GM23338 (cell line): ENCODE data around the gene PRSS50. TPM values are rescaled to one million over a fixed set of nuclear protein-coding genes. Genes with fewer than 3 reads are reported as not detected.

Experiments used
- ATAC-seq: fragments of 200-7000 bp; cut with Tn5 transposase; 3 replicates; pipeline ENCODE4 v1.9.1; 2020
- DNase-seq: peaks from one replicate; pipeline ENCODE4 v3.0.0-alpha.2; 2015; ENCODE audit warnings: low spot score
- H2AFZ ChIP-seq: fragments of 200-600 bp; sonication (generic); 2 replicates; pipeline ENCODE4 v1.8.0; 2016; ENCODE audit warnings: antibody characterized with exemption, mild to moderate bottlenecking, moderate library complexity
- H3F3A ChIP-seq: fragments of 200-600 bp; sonication (generic); replicated peaks from 2 replicates; pipeline ENCODE4 v1.8.0; 2017; ENCODE audit warnings: antibody characterized with exemption, mixed run types, low read depth
- H3K27ac ChIP-seq: fragments of 200-600 bp; sonication (generic); 2 replicates; pipeline ENCODE4 v1.6.1; 2016; ENCODE audit warnings: low read depth
- H3K27me3 ChIP-seq: fragments of 200-600 bp; sonication (generic); 2 replicates; pipeline ENCODE4 v1.8.0; 2016; ENCODE audit warnings: mild to moderate bottlenecking, mixed run types, moderate library complexity; ENCODE audit not compliant: insufficient read depth
- H3K36me3 ChIP-seq: fragments of 200-600 bp; sonication (generic); 2 replicates; pipeline ENCODE4 v1.8.0; 2016; ENCODE audit warnings: mild to moderate bottlenecking; ENCODE audit not compliant: insufficient read depth
- H3K4me1 ChIP-seq: fragments of 200-600 bp; sonication (generic); 2 replicates; pipeline ENCODE4 v1.8.0; 2016; ENCODE audit warnings: mild to moderate bottlenecking, moderate library complexity; ENCODE audit not compliant: insufficient read depth
- H3K4me2 ChIP-seq: fragments of 200-600 bp; sonication (generic); 2 replicates; pipeline ENCODE4 v1.7.1; 2017; ENCODE audit warnings: mixed run types
- H3K4me3 ChIP-seq: fragments of 200-600 bp; sonication (generic); 2 replicates; pipeline ENCODE4 v1.6.1; 2016; ENCODE audit warnings: mixed run types
- H3K79me2 ChIP-seq: fragments of 200-600 bp; sonication (generic); replicated peaks from 2 replicates; pipeline ENCODE4 v1.8.0; 2017; ENCODE audit warnings: mild to moderate bottlenecking; ENCODE audit not compliant: insufficient read depth
- H3K9me2 ChIP-seq: fragments of 200-600 bp; sonication (generic); 2 replicates; pipeline ENCODE4 v1.8.0; 2017; ENCODE audit not compliant: insufficient read depth
- H4K20me1 ChIP-seq: fragments of 200-600 bp; sonication (generic); replicated peaks from 2 replicates; pipeline ENCODE4 v1.8.0; 2017; ENCODE audit warnings: mild to moderate bottlenecking; ENCODE audit not compliant: insufficient read depth
- H3K27ac Mint-ChIP-seq: 2 replicates; pipeline ENCODE4 v1.8.0; 2020; ENCODE audit warnings: inconsistent platforms, mild to moderate bottlenecking, moderate library complexity, mixed read lengths
- H3K27me3 Mint-ChIP-seq: 3 replicates; pipeline ENCODE4 v1.8.0; 2022; ENCODE audit warnings: low read depth, mild to moderate bottlenecking, moderate library complexity, mixed read lengths, inconsistent platforms; ENCODE audit not compliant: insufficient read depth, poor library complexity
- H3K36me3 Mint-ChIP-seq: 3 replicates; pipeline ENCODE4 v1.8.0; 2021; ENCODE audit warnings: low read depth, mild to moderate bottlenecking, inconsistent platforms, moderate library complexity, mixed read lengths
- H3K4me1 Mint-ChIP-seq: 3 replicates; pipeline ENCODE4 v1.8.0; 2020; ENCODE audit warnings: mild to moderate bottlenecking, inconsistent platforms, mixed read lengths
- H3K4me3 Mint-ChIP-seq: 3 replicates; pipeline ENCODE4 v1.8.0; 2021; ENCODE audit warnings: moderate library complexity, mild to moderate bottlenecking, inconsistent platforms, mixed read lengths
- H3K9me3 Mint-ChIP-seq: 3 replicates; pipeline ENCODE4 v1.8.0; 2020; ENCODE audit warnings: moderate library complexity, mild to moderate bottlenecking, inconsistent platforms, mixed read lengths
- CREB1 ChIP-seq: fragments of 250-450 bp; sonication (Bioruptor Pico); IDR thresholded peaks from 2 replicates; pipeline ENCODE4 v1.5.0; 2020; ENCODE audit warnings: low read depth, mild to moderate bottlenecking, moderate library complexity
- EZH2 ChIP-seq: fragments of 200-600 bp; sonication (generic); IDR thresholded peaks from one replicate; pipeline ENCODE4 v1.8.0; 2017; ENCODE audit warnings: antibody characterized with exemption, mild to moderate bottlenecking, low read depth; ENCODE audit not compliant: unreplicated experiment
- EZH2phosphoT487 ChIP-seq: fragments of 200-600 bp; sonication (generic); IDR thresholded peaks from one replicate; pipeline ENCODE4 v1.8.1; 2018; ENCODE audit warnings: antibody characterized with exemption; ENCODE audit not compliant: unreplicated experiment
- JUNB ChIP-seq: IDR thresholded peaks from one replicate; pipeline ENCODE4 v1.6.1; 2016; ENCODE audit warnings: antibody characterized with exemption; ENCODE audit not compliant: unreplicated experiment
- NANOG ChIP-seq: IDR thresholded peaks from 2 replicates; pipeline ENCODE4 v1.6.1; 2016; ENCODE audit warnings: antibody characterized with exemption, borderline replicate concordance
- POLR2AphosphoS5 ChIP-seq: IDR thresholded peaks from 2 replicates; pipeline ENCODE4 v1.6.1; 2016; ENCODE audit warnings: antibody characterized with exemption, low read depth
- STAT1 ChIP-seq: IDR thresholded peaks from one replicate; pipeline ENCODE4 v1.6.1; 2016; ENCODE audit warnings: antibody characterized with exemption; ENCODE audit not compliant: unreplicated experiment
- ZNF114 ChIP-seq: fragments of 250-450 bp; sonication (Bioruptor Pico); IDR thresholded peaks from 2 replicates; pipeline ENCODE4 v1.5.0; 2020; ENCODE audit warnings: mild to moderate bottlenecking, moderate library complexity
- ZNF331 ChIP-seq: fragments of 250-450 bp; sonication (Bioruptor Pico); IDR thresholded peaks from 2 replicates; pipeline ENCODE4 v1.5.0; 2020; ENCODE audit warnings: low read depth, mild to moderate bottlenecking, moderate library complexity
- ZNF462 ChIP-seq: fragments of 250-450 bp; sonication (Bioruptor Pico); IDR thresholded peaks from 2 replicates; pipeline ENCODE4 v1.5.0; 2020; ENCODE audit warnings: mild to moderate bottlenecking, moderate library complexity
- polyA plus RNA-seq: library from polyadenylated mRNA; unstranded; fragments of >200 nt; fragmentation: Nextera tagmentation; extraction: Ambion mirVana; gene quantifications from 2 replicates; pipeline ENCODE4 v1.2.1, GENCODE V29; 2016
- total RNA-seq: library from RNA; depleted of rRNA; stranded (reverse); fragments of >200 nt; shearing (Covaris generic); gene quantifications from 2 replicates; pipeline ENCODE4 v1.2.3, GENCODE V29; 2014
- TF ChIP-seq, protein P1 (sequence below): IDR thresholded peaks from one replicate; pipeline ENCODE4 v1.6.1; 2018; ENCODE audit warnings: antibody characterized with exemption; ENCODE audit not compliant: unreplicated experiment
- TF ChIP-seq, protein P2 (sequence below): IDR thresholded peaks from 2 replicates; pipeline ENCODE4 v1.6.1; 2016; ENCODE audit warnings: antibody characterized with exemption
- TF ChIP-seq, protein P3 (sequence below), 2 experiments: fragments of 200-600 bp in 1 of 2; sonication (generic) in 1 of 2; conservative IDR thresholded peaks; 2 replicates each; pipeline versions ENCODE4 v1.5.1 to v1.6.1; 2016 to 2017; ENCODE audit warnings: antibody characterized with exemption in 2 of 2, low read depth in 2 of 2, mild to moderate bottlenecking in 2 of 2, moderate library complexity in 1 of 2

The PRSS50 gene
- total and polyA plus RNA-seq, 2 experiments from 2014 or later, result 0.60 to 1.5 TPM

DNA sequence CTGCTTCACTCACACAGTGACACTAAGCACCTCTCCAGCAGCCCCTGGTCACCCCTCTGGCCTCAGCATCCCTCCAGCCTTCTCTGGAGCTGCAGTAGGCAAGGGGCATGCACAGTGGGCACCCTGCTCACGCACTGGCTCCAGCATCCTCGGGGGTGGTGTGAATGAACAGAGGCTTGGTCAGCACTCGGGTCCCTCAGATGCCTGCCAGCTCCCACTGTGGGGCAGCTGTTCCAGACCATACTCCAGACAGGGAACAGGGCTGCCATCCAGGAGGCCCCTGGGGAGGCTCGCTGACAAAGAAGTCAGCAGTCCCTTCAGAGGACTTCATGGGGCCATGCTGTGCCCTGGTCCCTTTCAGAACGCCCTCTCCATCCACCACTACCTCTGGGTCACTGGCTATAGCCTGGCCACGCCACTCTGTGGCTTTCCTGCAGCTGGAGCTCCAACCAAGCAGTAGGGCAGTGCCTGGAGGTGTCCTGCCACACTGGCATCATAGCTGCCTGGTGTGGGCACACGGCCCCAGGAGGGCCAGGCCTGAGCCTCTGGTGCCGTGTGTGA lies 50.5 kb downstream of the PRSS50 start:
- no peaks in the 10 kb centered on the region for H3K9me2 ChIP-seq
- H3K4me2 ChIP-seq, result no peak overlapping the region
- no peak overlapping the region for H3K27ac ChIP-seq
- H2AFZ ChIP-seq, result no peak overlapping the region
- H3K4me3 ChIP-seq, result no peak overlapping the region
- Mint-ChIP-seq H3K27me3 (peaks cover 21% of the 10 kb centered on the region), H3K9me3 (no peaks in the 10 kb centered on the region), H3K4me1 (peaks cover 17% of the 10 kb centered on the region), H3K4me3 (no peak overlapping the region), H3K36me3 (no peaks in the 10 kb centered on the region), H3K27ac (no peak overlapping the region)
- no peaks in the 10 kb centered on the region for H4K20me1 ChIP-seq
- peaks cover 11% of the 10 kb centered on the region; the same call in 1 of the 2 replicates for H3K4me1 ChIP-seq
- H3K36me3 ChIP-seq, result no peaks in the 10 kb centered on the region
- 0 out of 2 replicates have a peak, but pooled peaks cover 4% of the 10 kb centered on the region for H3F3A ChIP-seq
- TF ChIP-seq NANOG (no peak), EZH2phosphoT487 (no peak), CREB1 (CRISPR knock-in tag) (no peak), EZH2 (no peak), ZNF331 (CRISPR knock-in tag) (no peak), JUNB (no peak), STAT1 (no peak), POLR2AphosphoS5 (no peak), ZNF462 (CRISPR knock-in tag) (no peak), ZNF114 (CRISPR knock-in tag) (no peak)
- TF ChIP-seq, protein P1, sequence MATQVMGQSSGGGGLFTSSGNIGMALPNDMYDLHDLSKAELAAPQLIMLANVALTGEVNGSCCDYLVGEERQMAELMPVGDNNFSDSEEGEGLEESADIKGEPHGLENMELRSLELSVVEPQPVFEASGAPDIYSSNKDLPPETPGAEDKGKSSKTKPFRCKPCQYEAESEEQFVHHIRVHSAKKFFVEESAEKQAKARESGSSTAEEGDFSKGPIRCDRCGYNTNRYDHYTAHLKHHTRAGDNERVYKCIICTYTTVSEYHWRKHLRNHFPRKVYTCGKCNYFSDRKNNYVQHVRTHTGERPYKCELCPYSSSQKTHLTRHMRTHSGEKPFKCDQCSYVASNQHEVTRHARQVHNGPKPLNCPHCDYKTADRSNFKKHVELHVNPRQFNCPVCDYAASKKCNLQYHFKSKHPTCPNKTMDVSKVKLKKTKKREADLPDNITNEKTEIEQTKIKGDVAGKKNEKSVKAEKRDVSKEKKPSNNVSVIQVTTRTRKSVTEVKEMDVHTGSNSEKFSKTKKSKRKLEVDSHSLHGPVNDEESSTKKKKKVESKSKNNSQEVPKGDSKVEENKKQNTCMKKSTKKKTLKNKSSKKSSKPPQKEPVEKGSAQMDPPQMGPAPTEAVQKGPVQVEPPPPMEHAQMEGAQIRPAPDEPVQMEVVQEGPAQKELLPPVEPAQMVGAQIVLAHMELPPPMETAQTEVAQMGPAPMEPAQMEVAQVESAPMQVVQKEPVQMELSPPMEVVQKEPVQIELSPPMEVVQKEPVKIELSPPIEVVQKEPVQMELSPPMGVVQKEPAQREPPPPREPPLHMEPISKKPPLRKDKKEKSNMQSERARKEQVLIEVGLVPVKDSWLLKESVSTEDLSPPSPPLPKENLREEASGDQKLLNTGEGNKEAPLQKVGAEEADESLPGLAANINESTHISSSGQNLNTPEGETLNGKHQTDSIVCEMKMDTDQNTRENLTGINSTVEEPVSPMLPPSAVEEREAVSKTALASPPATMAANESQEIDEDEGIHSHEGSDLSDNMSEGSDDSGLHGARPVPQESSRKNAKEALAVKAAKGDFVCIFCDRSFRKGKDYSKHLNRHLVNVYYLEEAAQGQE, result no peak
- TF ChIP-seq, protein P2, sequence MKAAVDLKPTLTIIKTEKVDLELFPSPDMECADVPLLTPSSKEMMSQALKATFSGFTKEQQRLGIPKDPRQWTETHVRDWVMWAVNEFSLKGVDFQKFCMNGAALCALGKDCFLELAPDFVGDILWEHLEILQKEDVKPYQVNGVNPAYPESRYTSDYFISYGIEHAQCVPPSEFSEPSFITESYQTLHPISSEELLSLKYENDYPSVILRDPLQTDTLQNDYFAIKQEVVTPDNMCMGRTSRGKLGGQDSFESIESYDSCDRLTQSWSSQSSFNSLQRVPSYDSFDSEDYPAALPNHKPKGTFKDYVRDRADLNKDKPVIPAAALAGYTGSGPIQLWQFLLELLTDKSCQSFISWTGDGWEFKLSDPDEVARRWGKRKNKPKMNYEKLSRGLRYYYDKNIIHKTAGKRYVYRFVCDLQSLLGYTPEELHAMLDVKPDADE, result no peak
- TF ChIP-seq, protein P3, sequence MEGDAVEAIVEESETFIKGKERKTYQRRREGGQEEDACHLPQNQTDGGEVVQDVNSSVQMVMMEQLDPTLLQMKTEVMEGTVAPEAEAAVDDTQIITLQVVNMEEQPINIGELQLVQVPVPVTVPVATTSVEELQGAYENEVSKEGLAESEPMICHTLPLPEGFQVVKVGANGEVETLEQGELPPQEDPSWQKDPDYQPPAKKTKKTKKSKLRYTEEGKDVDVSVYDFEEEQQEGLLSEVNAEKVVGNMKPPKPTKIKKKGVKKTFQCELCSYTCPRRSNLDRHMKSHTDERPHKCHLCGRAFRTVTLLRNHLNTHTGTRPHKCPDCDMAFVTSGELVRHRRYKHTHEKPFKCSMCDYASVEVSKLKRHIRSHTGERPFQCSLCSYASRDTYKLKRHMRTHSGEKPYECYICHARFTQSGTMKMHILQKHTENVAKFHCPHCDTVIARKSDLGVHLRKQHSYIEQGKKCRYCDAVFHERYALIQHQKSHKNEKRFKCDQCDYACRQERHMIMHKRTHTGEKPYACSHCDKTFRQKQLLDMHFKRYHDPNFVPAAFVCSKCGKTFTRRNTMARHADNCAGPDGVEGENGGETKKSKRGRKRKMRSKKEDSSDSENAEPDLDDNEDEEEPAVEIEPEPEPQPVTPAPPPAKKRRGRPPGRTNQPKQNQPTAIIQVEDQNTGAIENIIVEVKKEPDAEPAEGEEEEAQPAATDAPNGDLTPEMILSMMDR (conservative IDR thresholded peaks at IDR 0.05; ENCODE audit: low read depth in 2 of 2), result no peak
- ATAC-seq (no peak), DNase-seq (no peak)
- no peaks in the 10 kb centered on the region for H3K27me3 ChIP-seq
- H3K79me2 ChIP-seq, result no peaks in the 10 kb centered on the region
